ENCODE results near the gene TGFB1. TPM values are rescaled to one million over a fixed set of nuclear protein-coding genes. Genes with fewer than 3 reads are reported as not detected.
A peak's percentile ranks its signal among the peaks of the same experiment; 100 is the strongest.

The TGFB1 gene
- total RNA-seq, 1 donor: 18.7 TPM

DNA sequence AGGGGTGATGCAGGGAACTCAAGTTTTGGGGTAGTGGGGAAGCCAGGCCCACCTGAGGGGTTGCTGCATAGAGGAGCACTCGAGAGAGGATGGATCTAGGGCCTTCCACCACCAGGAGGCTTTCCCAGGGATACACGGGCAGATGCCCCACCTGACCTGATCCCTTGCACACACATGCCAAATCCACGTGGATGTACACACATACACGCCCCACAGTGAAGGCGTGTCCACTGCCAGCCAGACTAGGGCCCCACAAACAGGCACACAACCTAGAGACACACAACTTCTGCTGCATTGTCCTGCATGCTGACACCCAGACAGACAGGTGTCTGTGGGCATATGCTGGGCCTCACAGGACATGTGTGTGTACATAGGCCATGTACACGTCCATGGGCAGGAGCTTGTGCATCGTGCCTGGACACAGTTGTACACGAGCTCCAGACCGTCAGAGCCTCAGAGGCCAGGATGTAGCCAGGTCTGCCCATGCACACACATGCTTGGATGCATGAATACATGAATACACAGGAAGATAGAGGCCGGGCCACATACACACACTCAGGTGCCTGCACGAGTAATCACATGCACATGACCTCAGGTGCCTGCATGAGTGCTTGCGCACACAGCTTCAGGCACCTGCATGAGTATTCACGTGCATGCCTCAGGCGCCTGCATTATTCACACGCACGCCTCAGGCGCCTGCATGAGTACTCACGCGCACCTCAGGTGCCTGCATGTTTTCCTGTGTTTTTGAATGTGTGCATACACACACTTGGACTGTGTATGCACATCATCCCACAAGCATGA, 34.8 kb downstream of the TGFB1 start:
- TF ChIP-seq, protein P1, sequence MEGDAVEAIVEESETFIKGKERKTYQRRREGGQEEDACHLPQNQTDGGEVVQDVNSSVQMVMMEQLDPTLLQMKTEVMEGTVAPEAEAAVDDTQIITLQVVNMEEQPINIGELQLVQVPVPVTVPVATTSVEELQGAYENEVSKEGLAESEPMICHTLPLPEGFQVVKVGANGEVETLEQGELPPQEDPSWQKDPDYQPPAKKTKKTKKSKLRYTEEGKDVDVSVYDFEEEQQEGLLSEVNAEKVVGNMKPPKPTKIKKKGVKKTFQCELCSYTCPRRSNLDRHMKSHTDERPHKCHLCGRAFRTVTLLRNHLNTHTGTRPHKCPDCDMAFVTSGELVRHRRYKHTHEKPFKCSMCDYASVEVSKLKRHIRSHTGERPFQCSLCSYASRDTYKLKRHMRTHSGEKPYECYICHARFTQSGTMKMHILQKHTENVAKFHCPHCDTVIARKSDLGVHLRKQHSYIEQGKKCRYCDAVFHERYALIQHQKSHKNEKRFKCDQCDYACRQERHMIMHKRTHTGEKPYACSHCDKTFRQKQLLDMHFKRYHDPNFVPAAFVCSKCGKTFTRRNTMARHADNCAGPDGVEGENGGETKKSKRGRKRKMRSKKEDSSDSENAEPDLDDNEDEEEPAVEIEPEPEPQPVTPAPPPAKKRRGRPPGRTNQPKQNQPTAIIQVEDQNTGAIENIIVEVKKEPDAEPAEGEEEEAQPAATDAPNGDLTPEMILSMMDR (IDR thresholded peaks at IDR 0.05; ENCODE audit: insufficient read depth, low read length): no peak
- H3K4me3 ChIP-seq (ENCODE audit: low read depth, low read length): no peak overlapping the region
- DNase-seq (ENCODE audit: low read depth): no peak

DNA sequence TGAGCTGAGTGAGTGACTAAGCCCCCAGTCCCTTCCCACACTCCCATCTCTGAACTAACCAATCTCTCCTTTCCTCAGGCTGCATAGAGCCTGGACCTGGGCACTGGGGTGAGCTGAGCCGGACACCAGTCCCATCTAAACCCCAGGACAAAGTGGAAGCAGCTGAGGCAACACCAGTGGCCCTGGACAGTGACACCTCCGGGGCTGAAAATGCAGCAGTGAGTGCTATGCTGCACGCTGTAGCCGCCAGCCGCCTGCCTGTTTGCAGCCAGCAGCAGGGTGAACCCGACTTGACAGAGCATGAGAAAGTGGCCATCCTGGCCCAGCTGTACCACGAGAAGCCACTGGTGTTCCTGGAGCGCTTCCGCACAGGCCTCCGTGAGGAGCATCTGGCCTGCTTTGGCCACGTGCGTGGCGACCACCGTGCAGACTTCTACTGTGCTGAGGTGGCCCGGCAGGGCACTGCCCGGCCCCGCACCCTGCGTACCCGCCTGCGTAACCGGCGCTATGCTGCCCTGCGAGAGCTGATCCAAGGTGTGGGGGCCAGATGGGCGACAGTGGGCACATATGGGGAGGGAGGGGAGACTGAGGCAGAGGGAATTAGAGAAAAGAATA, 37.3 kb downstream of the TGFB1 start:
- TF ChIP-seq, protein P1 (IDR thresholded peaks at IDR 0.05; ENCODE audit: insufficient read depth, low read length): no peak
- H3K4me3 ChIP-seq (ENCODE audit: low read depth, low read length): no peak overlapping the region
- no peak for DNase-seq (ENCODE audit: low read depth)

DNA sequence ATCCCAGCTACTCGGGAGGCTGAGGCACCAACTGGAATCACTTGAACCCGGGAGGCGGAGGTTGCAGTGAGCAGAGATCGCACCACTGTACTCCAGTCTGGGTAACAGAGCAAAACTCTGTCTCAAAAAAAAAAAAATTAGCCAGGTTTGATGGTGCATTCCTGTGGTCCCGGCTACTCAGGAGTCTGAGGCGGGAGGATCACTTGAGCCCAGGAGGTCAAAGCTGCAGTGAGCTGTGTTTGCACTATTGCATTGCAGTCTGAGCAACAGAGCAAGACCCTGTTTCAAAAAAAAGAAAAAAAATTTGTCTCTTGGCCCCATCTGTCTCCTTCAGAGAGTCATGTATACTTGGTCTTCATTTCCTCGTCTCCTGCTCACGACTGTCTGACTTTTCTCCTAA, 42.1 kb downstream of the TGFB1 start:
- H3K4me3 ChIP-seq (ENCODE audit: low read depth, low read length): peak overlapping the region; percentile 94
- no peak for DNase-seq (ENCODE audit: low read depth)
- TF ChIP-seq, protein P1 (IDR thresholded peaks at IDR 0.05; ENCODE audit: insufficient read depth, low read length): no peak

DNA sequence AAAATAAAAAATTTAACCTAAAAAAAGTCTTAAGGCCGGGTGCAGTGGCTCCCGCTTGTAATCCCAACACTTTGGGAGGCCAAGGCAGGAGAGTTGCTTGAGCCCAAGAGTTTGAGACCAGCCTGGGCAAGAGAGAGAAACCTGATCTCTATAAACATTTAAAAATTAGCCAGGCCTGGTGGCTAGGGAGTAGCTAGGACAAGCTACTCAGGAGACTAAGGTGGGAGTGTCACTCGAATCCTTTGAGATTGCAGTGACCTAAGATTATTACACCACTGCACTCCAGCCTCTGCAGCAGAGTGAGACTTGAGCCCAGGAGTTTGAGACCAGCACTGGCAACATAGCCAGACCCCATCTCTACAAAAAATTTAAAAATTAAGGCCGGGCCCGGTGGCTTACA, 42.6 kb downstream of the TGFB1 start:
- DNase-seq (ENCODE audit: low read depth): no peak
- peak overlapping the region; percentile 94 for H3K4me3 ChIP-seq (ENCODE audit: low read depth, low read length)
- TF ChIP-seq, protein P1 (IDR thresholded peaks at IDR 0.05; ENCODE audit: insufficient read depth, low read length): no peak

DNA sequence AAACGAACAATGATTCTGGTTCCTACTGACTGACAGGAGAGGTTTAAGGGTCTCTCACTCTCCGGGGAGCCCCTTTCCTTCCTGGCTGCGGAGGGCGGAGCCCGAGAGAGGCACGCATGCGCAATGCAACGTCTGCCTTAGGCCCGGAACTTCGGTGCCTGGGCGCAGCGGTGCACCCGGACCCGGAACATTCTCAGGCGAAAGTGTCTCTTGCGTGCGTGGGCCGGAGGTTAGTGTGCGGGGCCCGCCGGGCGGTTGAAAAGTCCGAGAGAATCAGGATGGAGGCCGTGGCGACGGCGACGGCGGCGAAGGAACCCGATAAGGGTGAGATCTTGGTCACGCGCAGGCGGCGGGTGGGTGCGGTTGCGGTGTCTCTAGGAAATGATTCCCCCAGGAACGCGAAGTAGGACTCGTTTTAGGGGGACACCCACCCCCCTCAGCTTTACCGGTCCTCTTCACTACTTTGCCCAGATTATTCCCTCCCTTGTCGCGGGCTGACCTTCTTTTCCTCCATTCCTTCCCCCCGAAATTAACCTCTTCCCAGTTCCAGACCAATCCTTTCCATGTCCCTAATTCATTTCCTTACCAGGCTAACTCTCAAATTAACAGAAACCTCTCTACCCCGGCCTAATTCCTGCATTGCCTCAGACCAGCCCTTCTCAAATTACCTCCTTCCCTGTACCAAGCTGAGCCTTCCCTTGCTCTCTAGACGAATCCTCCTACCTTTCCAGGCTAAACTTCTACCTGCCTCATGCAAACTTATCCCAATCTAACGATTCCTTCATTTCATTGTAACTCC, 43.5 kb downstream of the TGFB1 start, which contains the start of gene CCDC97:
Gene CCDC97, plus strand, starts transcription at position 140 of the 799 bp plus-strand sequence. Its CDS starts 139 bp downstream, at position 279.
- peak; percentile 92 for DNase-seq (ENCODE audit: low read depth)
- TF ChIP-seq, protein P1 (IDR thresholded peaks at IDR 0.05; ENCODE audit: insufficient read depth, low read length): no peak
- peak within 1 kb of the TSS; percentile 94 for H3K4me3 ChIP-seq (ENCODE audit: low read depth, low read length)

DNA sequence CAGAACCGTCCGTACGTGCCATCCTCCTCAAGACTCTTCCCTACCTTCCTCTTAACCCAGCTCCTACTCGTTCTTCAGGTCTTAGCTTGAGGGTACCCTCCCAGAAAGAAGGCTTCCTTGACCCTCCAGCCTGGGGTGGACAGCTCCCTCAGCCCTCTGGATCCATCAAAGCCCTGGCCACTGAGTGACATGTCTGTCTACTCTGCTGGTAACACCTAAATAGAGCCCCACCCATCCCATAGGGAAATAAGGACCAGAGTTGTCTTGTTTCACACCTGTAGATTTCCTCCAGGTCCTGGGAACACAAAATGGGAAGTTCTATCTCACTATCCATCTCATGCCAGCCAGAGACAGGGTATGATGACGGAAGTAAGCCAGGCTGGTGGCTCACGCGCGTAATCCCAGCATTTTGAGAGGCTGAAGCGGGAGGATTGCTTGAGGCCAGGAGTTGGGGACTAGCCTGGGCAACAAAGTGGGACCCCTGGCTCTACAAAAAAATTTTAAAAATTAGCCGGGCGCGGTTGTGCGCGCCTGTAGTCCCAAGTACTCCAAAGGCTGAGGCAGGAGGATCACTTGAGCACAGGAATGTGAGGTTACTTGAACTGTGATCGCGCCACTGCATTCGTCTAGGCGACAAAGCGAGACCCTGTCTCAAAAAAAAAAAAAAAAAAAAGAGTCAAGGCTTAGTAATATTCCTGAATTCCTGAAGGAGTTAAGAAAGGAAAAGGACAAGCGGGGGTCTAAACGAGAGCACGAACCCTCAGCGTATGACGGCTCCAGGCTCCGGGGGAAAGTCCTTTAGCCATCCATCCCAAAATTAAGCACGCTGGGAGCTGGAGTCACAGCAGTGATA, 44.3 kb downstream of the TGFB1 start:
- DNase-seq (ENCODE audit: low read depth): peak; percentile 43
- H3K4me3 ChIP-seq (ENCODE audit: low read depth, low read length): peak overlapping the region; percentile 94
- TF ChIP-seq, protein P1 (IDR thresholded peaks at IDR 0.05; ENCODE audit: insufficient read depth, low read length): no peak

Data from fibroblast of the aortic adventitia (primary cell).